Ectodermal cell (in vitro differentiated cells): ENCODE measurements around the gene FBXO3.
A peak's percentile ranks its signal among the peaks of the same experiment; 100 is the strongest.
"Not testable (repeated sequence)": the region's sequence is repeated elsewhere in the genome, so short reads cannot be mapped to it uniquely, and the experiment has no call there.

Source experiments
- H3K27ac ChIP-seq: 2 replicates; pipeline ENCODE4 v1.7.0; 2013; ENCODE audit warnings: mild to moderate bottlenecking, low read depth, low read length; ENCODE audit not compliant: insufficient read depth, poor library complexity, severe bottlenecking
- H3K27me3 ChIP-seq: 2 replicates; pipeline ENCODE4 v1.7.0; 2013; ENCODE audit warnings: mild to moderate bottlenecking, low read length; ENCODE audit not compliant: insufficient read depth, control insufficient read depth, poor library complexity, severe bottlenecking
- H3K36me3 ChIP-seq: one replicate; pipeline ENCODE4 v1.7.0; 2013; ENCODE audit warnings: low read length; ENCODE audit not compliant: control insufficient read depth, insufficient read depth
- H3K4me1 ChIP-seq: one replicate; pipeline ENCODE4 v1.7.0; 2013; ENCODE audit warnings: low read length; ENCODE audit not compliant: control insufficient read depth, insufficient read depth
- H3K4me3 ChIP-seq: 2 replicates; pipeline ENCODE4 v1.7.0; 2013; ENCODE audit warnings: low read depth, low read length, control low read depth; ENCODE audit not compliant: insufficient read depth
- H3K9me3 ChIP-seq: 2 replicates; pipeline ENCODE4 v1.7.0; 2013; ENCODE audit warnings: mild to moderate bottlenecking, low read length, moderate library complexity; ENCODE audit not compliant: control insufficient read depth
- WGBS, 2 experiments: methylation state at CpG; one replicate each; pipeline ENCODE4 v1.1.7; 2013; ENCODE audit warnings: missing lambda C conversion rate in 2 of 2; 5-methylcytosine and 5-hydroxymethylcytosine counted together

Gene FBXO3

GRCh38 chr11:33788095-33788494 is 13.8 kb upstream of the FBXO3 start:
- H3K4me1 ChIP-seq, H3K9me3 ChIP-seq, H3K4me3 ChIP-seq, H3K27me3 ChIP-seq, H3K36me3 ChIP-seq, H3K27ac ChIP-seq: not testable (repeated sequence)
- WGBS, 2 experiments: 80 to 88% methylated on average over 1 to 2 of the region's 2 CpGs

DNA sequence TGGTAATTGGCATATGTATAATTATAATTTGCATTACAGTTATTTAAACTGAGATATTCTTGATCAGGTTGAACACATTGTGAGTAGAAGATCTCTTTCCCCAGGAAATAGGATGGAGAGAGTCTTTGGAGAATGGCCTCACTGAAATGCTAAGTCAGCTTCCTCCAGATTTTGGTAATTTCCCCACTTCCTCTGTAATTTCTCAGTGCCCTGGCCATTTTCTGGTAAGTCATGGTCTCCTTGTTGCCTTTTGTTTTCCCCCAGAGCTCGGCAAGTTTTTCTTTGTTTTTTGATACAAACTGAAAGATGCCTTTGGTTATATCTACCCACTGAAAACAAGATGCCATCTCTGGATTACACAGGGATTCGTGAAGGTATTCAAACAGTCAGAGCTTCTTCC is 12.8 kb upstream of the FBXO3 start:
- Histone ChIP-seq H3K9me3 (no peaks in the 10 kb centered on the region), H3K27ac (no peak overlapping the region), H3K4me3 (no peak overlapping the region), H3K27me3 (no peaks in the 10 kb centered on the region), H3K36me3 (no peaks in the 10 kb centered on the region), H3K4me1 (no peaks in the 10 kb centered on the region)
- 71 to 87% methylated on average over 2 of the region's 2 CpGs for WGBS, 2 experiments

- peaks cover under 1% of the 10 kb centered on the region for H3K4me1 ChIP-seq
- WGBS, 2 experiments: 80 to 88% methylated on average over 1 to 3 of the region's 3 CpGs
- no peak overlapping the region for H3K4me3 ChIP-seq
- H3K9me3 ChIP-seq: no peaks in the 10 kb centered on the region
- H3K36me3 ChIP-seq: no peaks in the 10 kb centered on the region
- H3K27ac ChIP-seq: no peak overlapping the region
- no peaks in the 10 kb centered on the region for H3K27me3 ChIP-seq
Observed at GRCh38 chr11:33785609-33786008, 11.3 kb upstream of the FBXO3 start.

GRCh38 chr11:33779849-33780528 is 5.7 kb upstream of the FBXO3 start:
- Histone ChIP-seq H3K4me3 (no peak overlapping the region), H3K4me1 (peaks cover 24% of the 10 kb centered on the region), H3K27ac (no peak overlapping the region), H3K27me3 (peaks cover 16% of the 10 kb centered on the region), H3K36me3 (no peaks in the 10 kb centered on the region), H3K9me3 (no peaks in the 10 kb centered on the region)
- 65 to 68% methylated on average over 7 of the region's 7 CpGs for WGBS, 2 experiments

- 51 to 58% methylated on average over 5 of the region's 5 CpGs for WGBS, 2 experiments
- Histone ChIP-seq H3K4me3 (no peak overlapping the region), H3K27me3 (peaks cover 24% of the 10 kb centered on the region)
Observed at GRCh38 chr11:33778675-33779074, 4.4 kb upstream of the FBXO3 start.

GRCh38 chr11:33777906-33778305 is 3.6 kb upstream of the FBXO3 start:
- Histone ChIP-seq H3K36me3 (no peaks in the 10 kb centered on the region), H3K9me3 (no peaks in the 10 kb centered on the region), H3K27me3 (peaks cover 31% of the 10 kb centered on the region), H3K4me1 (peaks cover 24% of the 10 kb centered on the region), H3K4me3 (no peak overlapping the region), H3K27ac (no peak overlapping the region)
- 84 to 85% methylated on average over 9 of the region's 9 CpGs for whole genome bisulfite sequencing, 2 experiments

More at GRCh38 chr11:33778675-33779074, 4.4 kb upstream of the FBXO3 start:
- Histone ChIP-seq H3K27ac (no peak overlapping the region), H3K36me3 (no peaks in the 10 kb centered on the region), H3K4me1 (peaks cover 24% of the 10 kb centered on the region), H3K9me3 (no peaks in the 10 kb centered on the region)

- peaks cover 35% of the 10 kb centered on the region for H3K27me3 ChIP-seq
- no peaks in the 10 kb centered on the region for H3K36me3 ChIP-seq
- no peaks in the 10 kb centered on the region for H3K9me3 ChIP-seq
- H3K4me3 ChIP-seq: no peak overlapping the region
- 93 to 100% methylated on average over 1 of the region's 1 CpG for WGBS, 2 experiments
- H3K4me1 ChIP-seq: peaks cover 24% of the 10 kb centered on the region
- H3K27ac ChIP-seq: no peak overlapping the region
Observed at GRCh38 chr11:33775832-33776470, 1.6 kb upstream of the FBXO3 start.

DNA sequence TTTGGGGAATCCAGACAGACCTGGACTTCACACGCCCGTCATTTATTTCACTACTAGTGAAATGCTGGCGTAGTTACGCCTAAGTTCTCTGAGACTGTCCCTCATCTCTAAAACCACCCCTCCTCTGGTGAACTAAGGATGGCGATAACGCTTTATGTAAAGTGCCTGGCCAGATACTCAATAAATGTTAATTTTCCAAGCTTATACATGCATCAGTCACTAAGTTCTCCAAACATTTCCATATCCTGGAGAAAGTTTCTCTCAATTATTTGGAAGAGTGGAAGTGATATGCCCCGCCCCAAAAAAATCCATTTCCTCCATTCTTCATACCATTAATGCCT is 1.1 kb upstream of the FBXO3 start:
- no peak overlapping the region for H3K4me3 ChIP-seq
- no peaks in the 10 kb centered on the region for H3K36me3 ChIP-seq
- peaks cover 22% of the 10 kb centered on the region for H3K4me1 ChIP-seq
- no peak overlapping the region for H3K27ac ChIP-seq
- peaks cover 35% of the 10 kb centered on the region for H3K27me3 ChIP-seq
- H3K9me3 ChIP-seq: no peaks in the 10 kb centered on the region
- 71 to 83% methylated on average over 6 to 7 of the region's 7 CpGs for WGBS, 2 experiments

- no peak overlapping the region for H3K27ac ChIP-seq
- no peaks in the 10 kb centered on the region for H3K9me3 ChIP-seq
- H3K4me3 ChIP-seq: peak overlapping the region; percentile 98
- 5 to 6% methylated on average over 23 of the region's 23 CpGs for WGBS, 2 experiments
- H3K27me3 ChIP-seq: peaks cover 35% of the 10 kb centered on the region
- no peaks in the 10 kb centered on the region for H3K36me3 ChIP-seq
- peaks cover 16% of the 10 kb centered on the region for H3K4me1 ChIP-seq
Observed at GRCh38 chr11:33774736-33775466, 581 bp upstream of the FBXO3 start.

- no peak overlapping the region for H3K27ac ChIP-seq
- H3K4me3 ChIP-seq: peak overlapping the region; percentile 98
- WGBS, 2 experiments: 9 to 11% methylated on average over 22 of the region's 22 CpGs
- H3K4me1 ChIP-seq: peaks cover 11% of the 10 kb centered on the region
- no peaks in the 10 kb centered on the region for H3K9me3 ChIP-seq
- no peaks in the 10 kb centered on the region for H3K36me3 ChIP-seq
- peaks cover 35% of the 10 kb centered on the region for H3K27me3 ChIP-seq
Observed at GRCh38 chr11:33773404-33773986, 825 bp downstream of the FBXO3 start.
